Esophagus squamous epithelium (tissue), 4 donors: ENCODE data around the gene CALU.

Experiments used
- POLR2A ChIP-seq, 4 donors: fragments of 450-650 bp; IDR thresholded peaks; one replicate each; pipeline ENCODE4 v1.6.1; 2017; ENCODE audit warnings: antibody characterized with exemption in 4 of 4, mild to moderate bottlenecking in 4 of 4, moderate library complexity in 3 of 4
- TF ChIP-seq, protein P1 (sequence below), 6 experiments: fragments of 450-650 bp in 4 of 6; fragments of 200-600 bp in 2 of 6; sonication (generic) in 2 of 6; IDR thresholded peaks; one replicate each; pipeline ENCODE4 v1.5.1; 2016 to 2019; ENCODE audit warnings: antibody characterized with exemption in 6 of 6, mild to moderate bottlenecking in 4 of 6, moderate library complexity in 4 of 6

DNA sequence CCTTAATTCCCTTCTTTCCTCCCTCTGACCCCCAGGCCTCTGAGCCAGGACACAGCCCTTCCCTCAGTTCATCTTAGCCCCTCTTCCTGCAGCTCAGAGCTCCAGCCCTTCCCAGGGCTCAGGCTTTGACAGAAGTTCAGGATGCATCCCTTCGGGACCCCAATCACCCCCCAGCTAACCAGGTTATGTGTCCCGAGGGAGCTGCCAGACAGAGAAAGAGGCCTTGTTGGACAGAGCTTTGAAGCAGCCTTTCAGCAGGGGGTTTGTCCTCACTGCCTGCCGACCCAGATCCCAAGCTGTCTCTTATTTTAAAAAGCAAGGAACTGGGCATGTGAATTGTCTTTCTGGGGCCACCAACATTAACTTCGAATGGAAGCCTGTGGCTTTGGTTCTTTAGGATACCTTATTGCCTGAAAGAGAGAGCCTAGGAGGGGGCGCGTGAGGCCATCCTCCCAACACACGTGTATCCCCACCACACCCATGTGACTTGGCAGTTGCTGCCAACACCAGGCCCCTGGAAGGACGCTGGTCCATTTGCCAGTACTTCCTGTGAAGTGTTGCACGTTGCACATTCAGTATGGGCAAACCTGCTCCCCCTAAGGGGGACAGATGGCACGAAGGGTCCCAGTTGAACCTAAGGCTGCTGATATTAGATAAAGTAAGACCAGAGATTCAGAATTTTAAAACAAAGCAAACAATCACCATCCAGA lies 53.5 kb downstream of the CALU start:
- TF ChIP-seq, protein P1, sequence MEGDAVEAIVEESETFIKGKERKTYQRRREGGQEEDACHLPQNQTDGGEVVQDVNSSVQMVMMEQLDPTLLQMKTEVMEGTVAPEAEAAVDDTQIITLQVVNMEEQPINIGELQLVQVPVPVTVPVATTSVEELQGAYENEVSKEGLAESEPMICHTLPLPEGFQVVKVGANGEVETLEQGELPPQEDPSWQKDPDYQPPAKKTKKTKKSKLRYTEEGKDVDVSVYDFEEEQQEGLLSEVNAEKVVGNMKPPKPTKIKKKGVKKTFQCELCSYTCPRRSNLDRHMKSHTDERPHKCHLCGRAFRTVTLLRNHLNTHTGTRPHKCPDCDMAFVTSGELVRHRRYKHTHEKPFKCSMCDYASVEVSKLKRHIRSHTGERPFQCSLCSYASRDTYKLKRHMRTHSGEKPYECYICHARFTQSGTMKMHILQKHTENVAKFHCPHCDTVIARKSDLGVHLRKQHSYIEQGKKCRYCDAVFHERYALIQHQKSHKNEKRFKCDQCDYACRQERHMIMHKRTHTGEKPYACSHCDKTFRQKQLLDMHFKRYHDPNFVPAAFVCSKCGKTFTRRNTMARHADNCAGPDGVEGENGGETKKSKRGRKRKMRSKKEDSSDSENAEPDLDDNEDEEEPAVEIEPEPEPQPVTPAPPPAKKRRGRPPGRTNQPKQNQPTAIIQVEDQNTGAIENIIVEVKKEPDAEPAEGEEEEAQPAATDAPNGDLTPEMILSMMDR (IDR thresholded peaks at IDR 0.05), result no peak
- TF ChIP-seq POLR2A (IDR thresholded peaks at IDR 0.05), result no peak
